ENCODE measurements around the gene HLCS. TPM values are rescaled to one million over a fixed set of nuclear protein-coding genes. Genes with fewer than 3 reads are reported as not detected.

The HLCS gene
- total RNA-seq, 1 donor from 2014 or later = 25.0 TPM

DNA sequence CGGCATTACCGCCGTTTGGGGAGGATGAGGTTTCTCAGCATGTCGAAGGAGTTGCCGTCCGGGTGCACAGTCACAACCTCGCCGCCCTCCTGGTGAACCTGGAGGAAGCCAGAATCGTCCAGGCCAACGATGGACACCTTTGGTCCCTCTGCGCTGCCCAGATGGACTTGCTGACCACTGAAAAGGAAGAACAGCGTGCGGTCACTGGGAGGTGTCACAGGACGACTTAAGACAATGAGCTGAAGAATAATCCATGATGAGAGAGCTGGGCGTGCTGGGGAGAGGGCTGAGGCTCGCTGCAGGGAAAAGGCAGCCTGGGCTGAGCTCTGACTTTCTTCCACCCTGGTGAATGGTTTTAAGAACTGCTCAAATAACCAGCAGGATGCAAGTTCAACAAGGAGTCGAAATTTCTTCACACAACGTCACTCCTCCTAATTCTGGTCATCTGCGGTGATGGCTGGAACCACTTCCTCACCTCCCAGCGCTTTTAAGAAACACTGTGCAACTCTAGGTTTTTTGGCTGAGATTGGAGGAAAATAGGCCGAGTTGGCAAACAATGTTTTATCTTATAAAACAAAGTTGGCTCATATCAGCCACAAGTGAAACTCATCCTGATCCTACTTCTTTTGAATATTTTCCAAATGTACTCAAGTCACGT is 212.1 kb downstream of the HLCS start:
- Histone ChIP-seq H3K27me3 (no peaks in the 10 kb centered on the region), H3K9me3 (ENCODE audit: low read depth) (no peaks in the 10 kb centered on the region), H3K9ac (no peak overlapping the region), H3K79me2 (ENCODE audit: low read depth) (no peaks in the 10 kb centered on the region), H4K20me1 (ENCODE audit: low read depth) (no peaks in the 10 kb centered on the region), H3K4me1 (peaks cover 65% of the 10 kb centered on the region), H3K4me3 (no peak overlapping the region), H3K27ac (peak overlapping the region; percentile 40), H3K4me2 (no peak overlapping the region), H3K36me3 (no peaks in the 10 kb centered on the region), H3F3A (ENCODE audit: low read depth) (peaks cover 47% of the 10 kb centered on the region), H2AFZ (replicated peaks) (no peak overlapping the region)
- peak; percentile 65 for DNase-seq (ENCODE audit: low spot score)
- peaks cover 9% of the 10 kb centered on the region for H3K36me3 Mint-ChIP-seq
- peak overlapping the region; percentile 71 for H3K27ac Mint-ChIP-seq
- H3K4me3 Mint-ChIP-seq = no peak overlapping the region
- H3K4me1 Mint-ChIP-seq = peaks cover 69% of the 10 kb centered on the region
- H3K27me3 Mint-ChIP-seq (ENCODE audit: insufficient read depth, low read depth) = peaks cover 7% of the 10 kb centered on the region
- no peaks in the 10 kb centered on the region for H3K9me3 Mint-ChIP-seq
- no peak for TF ChIP-seq EZH2 (IDR thresholded peaks at IDR 0.05)
- TF ChIP-seq, protein P1, sequence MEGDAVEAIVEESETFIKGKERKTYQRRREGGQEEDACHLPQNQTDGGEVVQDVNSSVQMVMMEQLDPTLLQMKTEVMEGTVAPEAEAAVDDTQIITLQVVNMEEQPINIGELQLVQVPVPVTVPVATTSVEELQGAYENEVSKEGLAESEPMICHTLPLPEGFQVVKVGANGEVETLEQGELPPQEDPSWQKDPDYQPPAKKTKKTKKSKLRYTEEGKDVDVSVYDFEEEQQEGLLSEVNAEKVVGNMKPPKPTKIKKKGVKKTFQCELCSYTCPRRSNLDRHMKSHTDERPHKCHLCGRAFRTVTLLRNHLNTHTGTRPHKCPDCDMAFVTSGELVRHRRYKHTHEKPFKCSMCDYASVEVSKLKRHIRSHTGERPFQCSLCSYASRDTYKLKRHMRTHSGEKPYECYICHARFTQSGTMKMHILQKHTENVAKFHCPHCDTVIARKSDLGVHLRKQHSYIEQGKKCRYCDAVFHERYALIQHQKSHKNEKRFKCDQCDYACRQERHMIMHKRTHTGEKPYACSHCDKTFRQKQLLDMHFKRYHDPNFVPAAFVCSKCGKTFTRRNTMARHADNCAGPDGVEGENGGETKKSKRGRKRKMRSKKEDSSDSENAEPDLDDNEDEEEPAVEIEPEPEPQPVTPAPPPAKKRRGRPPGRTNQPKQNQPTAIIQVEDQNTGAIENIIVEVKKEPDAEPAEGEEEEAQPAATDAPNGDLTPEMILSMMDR (IDR thresholded peaks at IDR 0.05) = peak; percentile 21

DNA sequence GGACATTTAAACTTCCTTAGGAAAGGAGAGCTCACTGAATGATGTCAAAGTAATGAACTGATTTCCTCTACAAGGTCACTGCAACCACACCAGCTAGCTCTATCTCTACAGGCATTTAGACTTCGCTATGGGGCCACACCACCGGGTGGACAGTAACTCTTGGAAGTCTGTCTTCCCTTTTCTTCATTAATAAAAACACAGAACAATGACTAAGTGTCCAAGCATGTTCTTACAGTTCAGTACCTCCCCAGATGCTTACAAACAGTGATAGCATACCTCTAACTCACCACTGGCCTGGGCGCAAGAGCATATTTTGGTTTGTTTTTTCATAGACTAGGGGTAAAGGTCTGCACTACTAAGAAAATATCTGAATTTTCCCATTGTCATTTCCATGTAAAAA is 212.9 kb downstream of the HLCS start:
- Mint-ChIP-seq H3K9me3 (no peaks in the 10 kb centered on the region), H3K27ac (peak overlapping the region; percentile 13), H3K4me3 (no peak overlapping the region), H3K4me1 (peaks cover 77% of the 10 kb centered on the region), H3K36me3 (peaks cover 9% of the 10 kb centered on the region), H3K27me3 (ENCODE audit: insufficient read depth, low read depth) (peaks cover 8% of the 10 kb centered on the region)
- H3K79me2 ChIP-seq (ENCODE audit: low read depth) = no peaks in the 10 kb centered on the region
- H3K27me3 ChIP-seq = peaks cover 4% of the 10 kb centered on the region
- DNase-seq (ENCODE audit: low spot score) = no peak
- no peaks in the 10 kb centered on the region for H3K36me3 ChIP-seq
- no peak overlapping the region for H2AFZ ChIP-seq (replicated peaks)
- peaks cover 73% of the 10 kb centered on the region for H3K4me1 ChIP-seq
- no peak overlapping the region for H3K27ac ChIP-seq
- H3K4me3 ChIP-seq = no peak overlapping the region
- H3K9ac ChIP-seq = no peak overlapping the region
- TF ChIP-seq, protein P1 (IDR thresholded peaks at IDR 0.05) = no peak
- peaks cover 47% of the 10 kb centered on the region for H3F3A ChIP-seq (ENCODE audit: low read depth)
- no peaks in the 10 kb centered on the region for H3K9me3 ChIP-seq (ENCODE audit: low read depth)
- H3K4me2 ChIP-seq = no peak overlapping the region
- no peaks in the 10 kb centered on the region for H4K20me1 ChIP-seq (ENCODE audit: low read depth)

DNA sequence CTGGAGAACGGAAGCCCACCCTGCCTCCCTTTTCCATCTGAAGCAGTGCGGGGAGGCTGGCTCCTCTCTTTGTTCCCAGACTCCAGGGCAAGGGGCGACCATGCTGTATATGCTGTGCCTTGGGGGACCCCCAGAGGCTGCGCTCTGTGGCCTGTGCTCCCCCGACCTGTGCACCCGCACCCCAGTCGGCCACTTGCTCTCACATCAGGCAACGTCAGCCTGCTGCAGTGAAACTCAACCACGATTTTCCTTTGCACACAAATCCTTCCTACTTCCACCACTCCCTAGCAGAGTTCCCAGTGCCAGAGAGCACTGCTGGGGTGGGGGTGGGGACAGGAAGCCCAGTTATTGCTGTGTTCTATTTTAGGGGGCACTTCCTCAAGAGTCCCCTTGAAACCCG is 215.1 kb downstream of the HLCS start:
- no peaks in the 10 kb centered on the region for H3K9me3 Mint-ChIP-seq

More for the DNA sequence above, 215.1 kb downstream of the HLCS start:
- Mint-ChIP-seq H3K27me3 (ENCODE audit: insufficient read depth, low read depth) (peaks cover 12% of the 10 kb centered on the region), H3K27ac (peak overlapping the region; percentile 77), H3K36me3 (peaks cover 8% of the 10 kb centered on the region), H3K4me1 (peaks cover 77% of the 10 kb centered on the region), H3K4me3 (no peak overlapping the region)
- no peaks in the 10 kb centered on the region for H3K79me2 ChIP-seq (ENCODE audit: low read depth)
- peaks cover 47% of the 10 kb centered on the region for H3F3A ChIP-seq (ENCODE audit: low read depth)
- H3K4me2 ChIP-seq = peak overlapping the region; percentile 90
- no peak overlapping the region for H3K4me3 ChIP-seq
- peak overlapping the region; percentile 88 for H2AFZ ChIP-seq (replicated peaks)
- peak overlapping the region; percentile 91 for H3K27ac ChIP-seq
- H3K4me1 ChIP-seq = peaks cover 70% of the 10 kb centered on the region
- DNase-seq (ENCODE audit: low spot score) = no peak
- H3K9ac ChIP-seq = no peak overlapping the region
- TF ChIP-seq, protein P1 (IDR thresholded peaks at IDR 0.05) = no peak
- no peak for TF ChIP-seq EZH2 (IDR thresholded peaks at IDR 0.05)
- TF ChIP-seq EZH2phosphoT487 (IDR thresholded peaks at IDR 0.05) = no peak
- no peaks in the 10 kb centered on the region for H4K20me1 ChIP-seq (ENCODE audit: low read depth)
- H3K36me3 ChIP-seq = no peaks in the 10 kb centered on the region
- no peaks in the 10 kb centered on the region for H3K9me3 ChIP-seq (ENCODE audit: low read depth)
- H3K27me3 ChIP-seq = peaks cover 21% of the 10 kb centered on the region
